HG02870 (cell line): ENCODE results near the gene PBLD.
A peak's percentile ranks its signal among the peaks of the same experiment; 100 is the strongest.

ENCODE experiments used
- ATAC-seq: cut with Tn5 transposase; IDR thresholded peaks from one replicate; pipeline ENCODE4 v1.9.1; 2021; ENCODE audit warnings: mild to moderate bottlenecking, moderate library complexity; ENCODE audit not compliant: unreplicated experiment

The PBLD gene

GRCh38 chr10:68332259-68333057 is at the start of gene PBLD:
Gene PBLD (minus strand): TSS chr10:68332928. CDS start chr10:68306844, 26,084 bp downstream.
- peak; percentile 9 for ATAC-seq

- no peak for ATAC-seq
Measured at GRCh38 chr10:68371604-68372003, 38.9 kb upstream of the PBLD start.

- no peak for ATAC-seq
Measured at GRCh38 chr10:68367121-68367520, 34.4 kb upstream of the PBLD start.

DNA sequence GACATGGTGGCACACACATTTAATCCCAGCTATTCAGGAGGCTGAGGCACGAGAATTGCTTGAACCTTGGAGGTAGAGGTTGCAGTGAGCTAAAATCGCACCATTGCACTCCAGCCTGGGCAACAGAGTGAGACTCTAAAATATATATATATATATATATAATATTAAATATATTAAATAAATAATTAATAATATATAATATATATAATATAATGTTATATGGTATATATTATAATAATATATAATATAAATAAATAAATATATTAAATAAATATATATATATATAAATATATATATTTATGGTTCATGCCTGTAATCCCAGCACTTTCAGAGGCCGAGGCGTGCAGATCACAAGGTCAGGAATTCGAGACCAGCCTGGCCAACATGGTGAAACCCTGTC is 33.9 kb upstream of the PBLD start:
- no peak for ATAC-seq

- no peak for ATAC-seq
Measured at GRCh38 chr10:68365611-68366010, 32.9 kb upstream of the PBLD start.

GRCh38 chr10:68364101-68364886 is 31.6 kb upstream of the PBLD start:
- ATAC-seq, result no peak

GRCh38 chr10:68362590-68362989 is 29.9 kb upstream of the PBLD start:
- ATAC-seq, result no peak

GRCh38 chr10:68359189-68359588 is 26.5 kb upstream of the PBLD start:
- ATAC-seq, result no peak

DNA sequence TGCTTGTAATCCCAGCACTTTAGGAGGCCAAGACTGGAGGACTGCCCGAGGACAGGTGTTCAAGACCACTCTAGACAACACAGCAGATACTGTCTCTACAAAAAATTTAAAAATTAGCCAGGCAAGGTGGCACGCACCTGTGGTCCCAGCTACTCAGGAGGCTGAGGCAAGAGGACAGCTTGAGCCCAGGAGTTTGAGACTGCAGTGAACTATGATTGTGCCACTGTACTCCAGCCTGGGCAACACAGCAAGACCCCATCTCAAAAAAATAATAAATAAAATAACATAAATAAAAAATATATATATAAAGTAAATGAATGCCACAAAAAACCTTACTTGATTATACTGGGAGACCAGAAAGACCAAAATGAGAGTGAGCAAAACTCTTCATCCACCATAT is 20.8 kb upstream of the PBLD start:
- no peak for ATAC-seq

DNA sequence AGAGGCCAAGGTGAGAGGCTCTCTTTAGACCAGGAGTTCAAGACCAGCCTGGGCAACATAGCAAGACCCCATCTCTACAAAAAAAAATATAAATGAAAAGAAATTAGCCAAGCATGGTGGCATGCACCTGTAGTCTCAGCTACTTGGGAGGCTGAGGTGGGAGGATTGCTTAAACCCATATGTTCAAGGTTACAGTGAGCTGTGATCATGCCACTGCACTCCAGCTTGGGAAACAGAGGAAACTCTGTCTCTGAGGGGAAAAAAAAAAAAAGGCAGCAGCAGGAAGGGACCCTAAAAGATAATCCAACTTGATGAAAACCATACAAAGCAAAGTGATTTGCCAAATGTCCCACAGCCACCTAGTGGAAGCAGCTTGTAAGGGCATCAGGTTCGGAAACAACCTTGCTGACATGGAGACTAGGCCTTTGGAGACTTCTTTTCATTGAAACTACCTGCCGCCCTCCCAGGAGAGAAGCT is 15.6 kb upstream of the PBLD start:
- peak; percentile 53 for ATAC-seq

- no peak for ATAC-seq
Measured at GRCh38 chr10:68346774-68347173, 14.0 kb upstream of the PBLD start.

DNA sequence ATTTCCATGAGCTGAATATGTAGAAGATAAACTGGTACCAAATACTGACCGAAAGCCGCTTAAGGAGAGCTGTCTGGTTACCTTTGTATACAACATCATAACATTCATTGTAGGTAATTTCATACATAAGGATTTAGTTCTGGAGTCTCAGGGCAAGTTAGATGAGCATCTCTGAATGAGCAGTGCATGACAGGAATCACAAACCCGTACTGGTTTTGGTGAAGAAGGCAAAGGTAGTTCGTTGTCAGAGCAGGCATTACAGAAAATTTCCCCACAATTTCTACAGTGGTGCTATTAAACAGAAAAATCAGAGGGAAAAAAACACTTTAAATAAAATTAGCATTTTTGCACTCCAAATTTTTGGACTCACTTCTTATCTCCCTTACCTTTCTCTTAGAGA is 12.9 kb upstream of the PBLD start:
- no peak for ATAC-seq

DNA sequence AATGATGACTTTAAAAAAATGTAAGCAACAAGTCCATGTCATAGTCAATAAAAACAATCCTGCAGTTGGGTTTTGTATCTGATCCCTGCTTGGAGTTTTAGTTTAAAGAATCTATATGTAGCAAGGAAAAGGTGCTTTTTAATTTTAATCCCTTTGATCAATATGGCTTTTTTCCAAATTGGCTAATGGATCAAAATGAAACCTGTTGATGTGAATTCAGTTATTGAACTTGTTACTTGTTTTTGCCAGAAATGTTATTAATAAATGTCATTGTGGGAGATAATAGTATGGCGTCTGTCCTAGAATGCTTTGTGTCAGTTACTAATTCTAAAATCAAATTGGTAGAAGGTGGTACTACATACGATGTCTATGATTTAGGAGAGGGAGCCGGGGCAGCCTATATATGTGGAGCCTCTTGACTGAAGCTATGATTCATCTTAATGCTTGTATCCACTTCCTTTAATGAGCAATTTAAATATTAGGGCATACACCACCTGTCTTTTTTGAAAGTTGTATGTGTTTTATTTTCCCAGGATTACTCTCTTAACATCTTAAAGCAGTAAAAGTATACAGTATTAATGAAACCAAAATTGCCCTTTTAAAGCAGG is 10.3 kb upstream of the PBLD start:
- no peak for ATAC-seq

DNA sequence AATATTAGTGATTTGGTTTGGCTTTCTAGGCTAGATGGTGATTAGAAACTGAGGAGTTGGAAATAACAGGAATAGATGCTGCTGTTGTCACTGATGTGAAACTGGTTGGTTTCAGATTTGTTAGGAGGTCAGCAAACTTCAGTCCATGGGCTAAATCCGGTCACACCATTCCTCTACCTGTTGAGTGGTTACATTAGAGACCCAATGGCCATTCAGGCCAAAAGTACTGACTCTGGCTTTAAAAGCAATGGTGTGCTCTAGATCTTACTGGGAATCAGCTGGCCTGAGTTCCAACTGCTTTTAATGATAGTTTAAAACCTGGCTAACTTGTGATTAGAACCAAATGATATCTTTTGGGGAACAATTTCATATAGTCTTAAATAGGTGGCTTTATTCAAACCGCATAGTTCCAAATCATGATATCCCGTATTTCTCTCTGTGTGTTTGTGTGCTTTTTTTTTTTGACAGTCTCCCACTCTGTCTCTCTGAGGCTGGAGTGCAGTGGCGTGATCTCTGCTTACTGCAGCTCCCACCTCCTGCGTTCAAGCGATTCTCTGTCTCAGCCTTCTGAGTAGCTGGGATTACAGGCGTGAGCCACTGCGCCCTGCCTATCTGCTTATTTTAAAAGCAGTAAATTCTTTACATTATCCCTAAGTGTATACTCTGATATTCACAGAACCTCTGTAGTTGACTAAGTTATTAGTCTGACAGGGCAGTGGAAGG is 7.8 kb upstream of the PBLD start:
- no peak for ATAC-seq

- no peak for ATAC-seq
Measured at GRCh38 chr10:68336754-68337351, 4.1 kb upstream of the PBLD start.

DNA sequence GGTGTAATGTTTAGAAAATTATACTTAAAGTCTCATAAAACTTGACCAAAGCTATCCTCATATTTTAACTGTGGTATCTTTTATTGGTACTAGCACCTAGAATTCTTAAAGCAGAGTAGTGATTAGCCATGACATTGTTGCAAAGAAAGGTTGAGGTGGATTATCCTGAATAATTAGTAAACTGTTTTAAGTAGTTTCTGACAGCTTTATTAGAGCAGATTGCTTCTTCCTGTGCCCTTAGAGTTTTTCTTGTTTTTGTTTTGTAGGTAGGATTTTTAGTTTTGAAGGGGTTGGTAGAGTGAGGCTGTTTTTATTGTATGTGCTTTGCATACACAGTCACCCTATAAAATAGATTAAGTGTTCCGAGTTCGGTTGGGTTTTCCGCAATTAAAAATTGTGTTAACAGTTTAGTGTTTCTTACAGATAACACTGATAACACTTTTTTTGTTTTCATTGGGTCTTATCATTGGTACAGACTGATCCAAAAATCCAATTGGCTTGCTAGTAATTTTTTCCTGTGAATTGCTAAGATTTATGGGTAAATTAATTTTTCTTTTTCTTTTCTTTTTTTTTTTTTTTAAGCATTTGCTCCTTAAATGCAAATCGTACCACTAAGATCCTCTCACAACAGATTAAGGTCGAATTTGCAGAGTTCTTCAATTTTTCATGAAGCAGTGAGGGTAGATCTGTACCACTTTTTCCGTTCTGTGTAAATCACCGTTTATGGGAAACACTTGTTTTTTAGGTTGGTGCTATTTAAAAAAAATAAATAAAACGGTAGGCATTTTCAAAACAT is 2.1 kb upstream of the PBLD start:
- no peak for ATAC-seq

DNA sequence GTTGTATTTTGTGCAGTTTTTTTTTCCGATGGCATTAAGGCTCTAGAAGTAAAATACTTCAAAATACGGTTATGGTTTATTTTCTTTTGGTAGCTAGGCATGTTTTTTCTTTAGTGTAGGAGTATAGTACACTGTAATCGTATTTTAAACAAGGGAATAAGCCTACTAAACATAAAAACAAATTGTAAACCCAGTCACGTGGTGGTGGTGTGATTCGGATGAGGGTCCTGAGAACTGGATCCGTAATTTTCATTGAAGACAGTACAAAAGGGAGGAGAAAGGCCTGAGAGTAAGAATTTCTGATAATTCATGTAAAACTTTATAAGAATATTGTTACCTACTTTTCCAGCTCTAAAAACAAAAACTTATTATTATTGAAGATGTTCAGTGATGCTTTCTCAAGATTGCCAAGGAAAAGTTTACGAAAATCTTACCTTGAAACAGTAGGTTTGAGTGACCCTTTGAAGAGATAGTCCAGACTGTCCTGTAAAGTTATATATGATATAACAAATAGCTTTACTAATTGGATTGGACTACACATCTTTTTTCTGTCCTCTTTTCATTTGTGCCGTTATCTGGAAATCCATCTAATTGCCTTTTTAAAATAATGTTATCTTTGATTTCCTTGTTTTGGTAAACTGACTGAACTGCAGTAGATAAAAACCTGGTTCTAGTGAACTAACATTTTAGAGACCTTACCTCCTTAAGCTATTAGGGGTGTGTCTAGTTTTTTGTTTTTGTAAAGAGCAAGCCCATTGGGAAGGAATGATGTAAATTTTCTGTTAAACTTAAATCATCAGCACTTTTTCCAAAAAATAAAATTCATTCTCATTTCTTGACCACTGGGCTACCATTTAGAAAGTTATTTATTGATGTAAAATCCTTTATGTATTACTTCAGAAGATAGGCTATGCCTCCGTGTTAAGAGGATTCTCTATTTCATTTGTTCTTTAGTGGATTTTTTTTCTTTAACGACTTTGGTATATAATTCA is 1.0 kb upstream of the PBLD start:
- ATAC-seq, result no peak

DNA sequence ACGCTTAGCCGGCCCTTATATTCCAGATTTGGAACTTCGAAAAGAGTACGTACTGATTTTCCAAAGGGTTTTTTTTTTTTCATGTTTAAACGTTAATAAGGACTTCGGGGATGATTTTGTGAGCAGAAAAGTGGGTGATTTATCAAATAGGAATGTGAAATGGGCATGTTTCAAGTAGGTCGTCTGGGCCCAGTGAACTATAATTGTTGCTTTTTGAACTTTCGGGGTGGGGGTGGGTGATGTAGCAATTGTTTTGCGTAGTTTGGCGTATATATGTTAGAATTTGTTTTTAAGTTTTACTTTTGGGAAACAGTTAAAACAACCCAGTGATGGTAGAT is 299 bp upstream of the PBLD start:
- no peak for ATAC-seq
